Measurements from ENCODE around the gene RRAS2.
"Not testable (repeated sequence)": the region's sequence is repeated elsewhere in the genome, so short reads cannot be mapped to it uniquely, and the experiment has no call there.

The RRAS2 gene

DNA sequence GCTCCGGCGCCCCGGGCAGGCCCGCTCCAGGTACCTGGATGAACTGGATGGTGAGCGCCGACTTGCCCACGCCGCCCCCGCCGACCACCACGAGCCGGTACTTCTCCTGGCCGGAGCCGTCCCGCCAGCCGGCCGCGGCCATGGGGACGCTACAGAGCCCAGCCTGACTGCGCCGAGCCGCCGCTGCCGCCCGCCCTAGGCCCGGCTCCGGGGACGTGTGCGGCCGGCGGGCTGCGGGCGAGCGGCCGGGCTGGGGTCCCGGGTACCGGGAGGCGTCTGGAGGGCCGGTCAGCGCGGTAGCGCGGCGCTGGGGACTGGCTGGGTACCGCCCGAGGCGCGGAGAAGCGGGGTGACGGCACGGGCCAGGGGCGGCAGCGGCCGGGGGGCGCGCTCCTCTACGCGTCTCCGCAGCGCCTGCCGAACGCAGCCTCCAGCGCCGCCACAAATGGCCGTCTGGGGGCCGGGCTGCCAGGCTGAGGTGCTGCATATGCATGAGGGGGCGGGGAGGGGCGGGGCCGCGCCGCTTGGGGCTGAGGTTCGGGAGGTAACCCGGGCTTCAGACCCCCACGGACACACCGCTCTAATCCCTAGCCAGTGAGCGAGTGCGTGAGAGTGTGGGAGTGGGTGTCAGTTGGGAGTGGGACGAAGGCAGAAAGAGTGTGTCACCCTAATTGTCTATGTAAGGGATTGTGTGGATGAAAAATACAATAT, at the start of gene RRAS2:
RRAS2 (minus strand) TSS at position 455 of the 711 bp plus-strand sequence; CDS start at position 142, 313 bp downstream.
- DNase-seq: peak; percentile 93

GRCh38 chr11:14408612-14409011, 49.6 kb upstream of the RRAS2 start:
- no peak for DNase-seq

GRCh38 chr11:14406116-14406515, 47.1 kb upstream of the RRAS2 start:
- not testable (repeated sequence) for DNase-seq

- not testable (repeated sequence) for DNase-seq
These were observed 44.5 kb upstream of the RRAS2 start for GRCh38 chr11:14403528-14403927.

- DNase-seq: no peak
These were observed 40.1 kb upstream of the RRAS2 start for GRCh38 chr11:14399087-14399486.

- no peak for DNase-seq
These were observed 37.3 kb upstream of the RRAS2 start for GRCh38 chr11:14396273-14396672.

- no peak for DNase-seq
These were observed 34.9 kb upstream of the RRAS2 start for GRCh38 chr11:14393889-14394288.

GRCh38 chr11:14393129-14393528, 34.1 kb upstream of the RRAS2 start:
- no peak for DNase-seq

- no peak for DNase-seq
These were observed 31.7 kb upstream of the RRAS2 start for GRCh38 chr11:14390669-14391068.

DNA sequence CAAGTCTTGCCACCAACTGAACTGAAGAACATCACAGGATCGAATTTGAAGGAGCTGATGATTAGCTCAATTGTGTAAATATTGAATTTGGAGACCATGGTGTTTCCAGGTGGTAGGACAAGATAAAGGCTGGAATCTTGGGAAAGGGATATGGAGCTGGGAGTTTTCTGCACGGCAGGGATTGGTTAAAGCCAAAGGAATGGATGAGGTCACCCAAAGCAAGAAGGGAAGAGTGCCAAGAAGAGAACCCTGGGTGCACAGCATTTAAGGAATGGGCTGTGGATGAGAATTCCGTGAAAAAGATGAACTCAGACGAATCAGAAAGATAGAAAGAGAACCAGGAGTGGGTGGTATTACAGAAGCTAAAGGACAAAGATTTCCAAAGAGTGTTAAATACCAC, 29.4 kb upstream of the RRAS2 start:
- DNase-seq: no peak

DNA sequence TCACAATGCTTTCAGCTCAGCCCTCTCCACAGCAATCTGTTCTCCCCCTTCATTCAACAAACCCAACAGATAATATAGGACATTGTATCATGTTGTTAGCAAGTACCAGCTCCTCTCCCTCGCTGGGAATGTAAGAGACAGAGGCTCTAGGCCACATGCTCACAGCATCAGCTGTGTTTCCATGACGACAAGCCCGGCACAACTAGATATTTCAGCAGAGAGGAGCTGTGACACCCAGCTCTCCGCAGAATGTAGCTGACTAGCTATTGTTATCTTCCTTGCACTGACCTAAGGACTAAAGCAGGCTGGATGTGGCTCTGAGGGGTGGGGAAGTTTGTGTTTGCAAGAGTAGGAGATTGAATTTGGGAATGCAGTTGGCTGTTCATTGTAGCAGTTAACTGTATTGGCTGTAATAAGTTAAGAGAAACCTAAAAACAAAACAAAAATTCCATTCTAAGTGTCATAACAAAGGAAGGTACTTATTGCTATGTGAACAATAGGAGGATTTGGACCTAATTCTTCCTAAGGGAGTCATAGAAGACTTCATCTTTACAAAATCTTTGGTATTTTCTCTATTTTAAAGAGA, 28.0 kb upstream of the RRAS2 start:
- peak; percentile 93 for DNase-seq

- DNase-seq: no peak
These were observed 27.1 kb upstream of the RRAS2 start for GRCh38 chr11:14386081-14386480.

DNA sequence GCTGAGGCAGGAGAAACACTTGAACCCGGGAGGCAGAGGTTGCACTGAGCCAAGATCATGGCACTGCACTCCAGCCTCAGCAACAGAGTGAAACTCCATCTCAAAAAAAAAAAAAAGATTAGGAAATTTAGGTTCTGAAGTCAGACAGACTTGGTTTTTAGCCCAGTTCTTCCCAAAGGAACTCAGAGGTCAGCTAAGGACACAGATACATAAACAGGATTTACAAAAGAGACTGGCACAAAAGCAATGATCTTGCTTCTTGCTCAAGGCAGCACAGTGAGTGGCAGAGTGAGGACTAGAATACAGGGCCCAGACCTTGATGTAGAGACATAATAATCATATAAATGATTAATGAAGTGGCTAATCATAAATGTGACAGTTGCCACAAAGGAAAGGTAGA, 25.4 kb upstream of the RRAS2 start:
- no peak for DNase-seq

- DNase-seq: no peak
These were observed 23.0 kb upstream of the RRAS2 start for GRCh38 chr11:14381968-14382367.

- DNase-seq: peak; percentile 76
These were observed 22.1 kb upstream of the RRAS2 start for GRCh38 chr11:14380947-14381561.

GRCh38 chr11:14380125-14380936, 21.3 kb upstream of the RRAS2 start:
- DNase-seq: no peak

DNA sequence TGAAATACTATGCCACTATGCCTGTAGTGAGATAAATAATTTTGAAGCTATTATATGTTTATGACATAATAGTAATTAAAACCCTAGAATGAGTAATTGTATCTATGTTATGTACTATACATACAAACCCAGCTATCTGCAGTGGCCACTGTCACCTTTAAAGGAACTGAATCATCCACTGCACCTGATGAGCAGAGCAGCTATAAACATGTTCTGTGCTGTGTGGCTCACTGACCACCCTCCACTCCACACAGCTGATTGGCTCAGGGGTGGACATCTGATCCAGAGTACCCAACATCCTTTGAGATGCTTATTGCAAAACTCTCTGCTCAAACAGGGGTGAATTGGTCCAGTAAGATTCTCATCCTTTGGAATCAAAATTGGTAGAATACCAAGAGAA, 19.2 kb upstream of the RRAS2 start:
- DNase-seq: no peak

DNA sequence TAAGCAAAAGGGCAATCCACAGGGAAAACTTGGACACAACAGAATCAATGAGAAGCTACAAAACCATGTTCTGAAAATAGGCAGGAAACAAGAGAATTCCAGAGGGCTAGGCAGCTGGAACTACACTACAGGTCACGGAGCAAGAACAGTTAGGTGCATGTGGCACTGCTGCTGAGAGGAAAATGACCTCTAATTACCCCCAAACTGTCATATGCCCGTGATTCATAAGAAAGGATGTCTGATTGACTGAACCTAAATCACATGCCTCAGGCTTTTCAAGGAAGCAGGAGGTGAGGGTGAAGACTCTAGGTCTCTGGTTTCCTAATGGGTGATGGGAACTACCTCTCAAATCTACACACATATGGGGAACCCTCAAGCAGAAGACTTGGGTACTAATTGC, 17.9 kb upstream of the RRAS2 start:
- DNase-seq: no peak

- DNase-seq: no peak
These were observed 16.2 kb upstream of the RRAS2 start for GRCh38 chr11:14374922-14375830.

GRCh38 chr11:14373941-14374646, 15.1 kb upstream of the RRAS2 start:
- no peak for DNase-seq

DNA sequence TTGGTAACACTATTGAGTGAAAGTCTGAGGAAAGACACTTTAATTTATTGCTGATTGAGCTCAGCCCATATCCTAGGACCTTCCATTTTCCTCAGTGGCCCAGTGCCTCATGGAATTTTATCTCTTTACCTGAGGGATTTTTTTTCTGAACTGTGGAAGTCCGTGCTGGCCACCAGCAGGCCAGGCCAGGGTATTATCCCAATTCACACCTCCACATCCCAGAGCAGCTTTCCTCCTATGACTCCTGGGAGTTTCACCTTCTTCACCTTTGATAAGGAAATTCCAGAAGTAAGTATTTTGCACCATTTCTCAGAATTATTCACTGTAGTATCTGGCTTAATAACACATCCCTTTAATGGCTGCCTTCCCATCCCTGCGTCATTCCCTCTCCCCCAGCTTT, 13.0 kb upstream of the RRAS2 start:
- no peak for DNase-seq

DNA sequence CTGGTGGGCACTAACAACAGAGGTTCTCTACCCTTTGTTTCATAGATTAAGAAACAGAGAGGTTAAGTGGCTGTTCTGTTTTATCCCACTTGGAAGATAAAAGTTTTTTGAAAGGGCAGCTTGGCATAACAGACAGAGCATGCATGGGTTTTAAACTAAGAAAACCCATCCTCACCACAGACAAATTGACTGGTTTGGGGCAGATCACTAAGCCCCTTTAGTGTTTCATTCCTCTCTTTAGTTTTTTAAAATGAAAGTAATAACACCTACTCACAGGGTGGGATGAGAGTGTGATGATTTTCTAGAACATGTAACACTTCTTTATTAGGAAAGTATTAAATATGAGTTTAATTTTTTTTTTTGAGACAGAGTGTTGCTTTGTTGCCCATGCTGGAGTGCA, 12.3 kb upstream of the RRAS2 start:
- DNase-seq: no peak
